Measurements from ENCODE around the gene SLC6A11. TPM values are rescaled to one million over a fixed set of nuclear protein-coding genes. Genes with fewer than 3 reads are reported as not detected.
A peak's percentile ranks its signal among the peaks of the same experiment; 100 is the strongest.

The SLC6A11 gene
- total and polyA plus RNA-seq, 4 donors, result 50.0 to 265 (median 168) TPM

GRCh38 chr3:10988001-10988665 is 172.1 kb downstream of the SLC6A11 start:
- no peak overlapping the region for H3K4me3 ChIP-seq (ENCODE audit: low read depth, low read length)
- no peaks in the 10 kb centered on the region for H3K36me3 ChIP-seq (ENCODE audit: control insufficient read depth, insufficient read depth, low read length)
- no peaks in the 10 kb centered on the region for H3K9me3 ChIP-seq (ENCODE audit: control insufficient read depth, insufficient read depth, low read length)
- peaks cover 28% of the 10 kb centered on the region for H3K4me1 ChIP-seq (ENCODE audit: control insufficient read depth, insufficient read depth, low read length)
- peak overlapping the region; percentile 44 for H3K27ac ChIP-seq (ENCODE audit: low read depth, low read length)
- peaks cover 2% of the 10 kb centered on the region for H3K27me3 ChIP-seq (ENCODE audit: control insufficient read depth, insufficient read depth, low read length)
- DNase-seq (ENCODE audit: low read depth in 4 of 6, low spot score in 6 of 6), result peak in 2 of 6 donors; percentile 65 to 66
- WGBS (ENCODE audit: insufficient coverage), result 50% methylated on average over 8 of the region's 9 CpGs

GRCh38 chr3:10988991-10989484 is 173.0 kb downstream of the SLC6A11 start:
- H3K27ac ChIP-seq (ENCODE audit: low read depth, low read length), result peak overlapping the region; percentile 44
- WGBS (ENCODE audit: insufficient coverage), result 82% methylated on average over 5 of the region's 7 CpGs
- DNase-seq (ENCODE audit: low read depth in 4 of 6, low spot score in 6 of 6), result no peak
- H3K36me3 ChIP-seq (ENCODE audit: control insufficient read depth, insufficient read depth, low read length), result no peaks in the 10 kb centered on the region
- H3K9me3 ChIP-seq (ENCODE audit: control insufficient read depth, insufficient read depth, low read length), result no peaks in the 10 kb centered on the region
- H3K4me1 ChIP-seq (ENCODE audit: control insufficient read depth, insufficient read depth, low read length), result peaks cover 31% of the 10 kb centered on the region
- peaks cover 6% of the 10 kb centered on the region for H3K27me3 ChIP-seq (ENCODE audit: control insufficient read depth, insufficient read depth, low read length)
- no peak overlapping the region for H3K4me3 ChIP-seq (ENCODE audit: low read depth, low read length)

Other genes starting within 250 kb of the SLC6A11 start
- 100 to 1,000 TPM; 228 to 740 TPM for gene SLC6A1, start 176.5 kb downstream of the SLC6A11 start, total RNA-seq
- 100 to 1,000 TPM; 255 to 496 TPM for gene SLC6A1, start 176.5 kb downstream of the SLC6A11 start, polyA plus RNA-seq (ENCODE audit: insufficient read length in 2 of 2)